ENCODE measurements around the gene SMYD5.

SMYD5 gene

DNA sequence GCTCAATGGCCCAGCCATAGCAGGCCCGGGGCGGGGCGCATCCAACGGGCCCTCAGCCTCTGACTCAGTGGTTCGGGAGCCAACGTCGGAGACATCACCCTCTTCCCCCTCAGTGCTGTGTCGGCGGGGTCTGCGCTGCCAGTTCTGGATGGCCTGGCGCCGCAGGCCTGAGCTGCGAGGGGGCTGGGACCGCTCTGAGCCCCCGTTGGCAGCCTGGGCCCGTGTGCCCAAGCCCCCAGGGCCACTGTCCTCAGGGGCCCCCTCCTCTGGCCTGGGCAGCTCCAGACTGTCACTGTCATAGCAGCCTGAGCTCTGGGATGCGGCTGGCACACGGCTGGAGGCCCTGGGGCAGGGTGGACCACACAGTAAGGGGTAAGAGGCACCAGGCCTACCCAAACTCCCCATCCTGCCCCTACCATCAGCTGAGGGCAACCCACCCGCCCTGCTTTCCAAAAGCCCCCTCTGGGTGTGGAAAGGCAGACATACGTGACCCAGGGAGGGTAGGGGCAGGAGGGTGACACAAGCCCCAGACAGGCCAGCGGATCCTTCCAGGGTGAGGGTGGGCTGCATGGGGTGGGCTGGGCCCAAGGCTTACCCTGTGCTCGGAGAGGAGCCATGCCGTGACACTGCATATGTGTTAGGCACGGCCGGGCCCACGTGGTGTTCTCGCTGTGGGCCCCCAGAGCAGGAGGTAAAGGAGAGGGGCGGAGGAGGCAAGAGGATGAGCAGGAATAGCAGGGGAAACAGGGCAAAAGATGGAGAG lies 51.4 kb downstream of the SMYD5 start:
- Mint-ChIP-seq H3K27ac (no peak overlapping the region), H3K27me3 (peaks cover 0 to under 1% of the 10 kb centered on the region in 2 donors), H3K4me1 (peaks cover 12 to 16% of the 10 kb centered on the region in 2 donors), H3K9me3 (no peaks in the 10 kb centered on the region), H3K4me3 (no peak overlapping the region), H3K36me3 (peaks cover 37 to 39% of the 10 kb centered on the region in 2 donors)
- DNase-seq (no peak), ATAC-seq (replicated peaks) (no peak)

DNA sequence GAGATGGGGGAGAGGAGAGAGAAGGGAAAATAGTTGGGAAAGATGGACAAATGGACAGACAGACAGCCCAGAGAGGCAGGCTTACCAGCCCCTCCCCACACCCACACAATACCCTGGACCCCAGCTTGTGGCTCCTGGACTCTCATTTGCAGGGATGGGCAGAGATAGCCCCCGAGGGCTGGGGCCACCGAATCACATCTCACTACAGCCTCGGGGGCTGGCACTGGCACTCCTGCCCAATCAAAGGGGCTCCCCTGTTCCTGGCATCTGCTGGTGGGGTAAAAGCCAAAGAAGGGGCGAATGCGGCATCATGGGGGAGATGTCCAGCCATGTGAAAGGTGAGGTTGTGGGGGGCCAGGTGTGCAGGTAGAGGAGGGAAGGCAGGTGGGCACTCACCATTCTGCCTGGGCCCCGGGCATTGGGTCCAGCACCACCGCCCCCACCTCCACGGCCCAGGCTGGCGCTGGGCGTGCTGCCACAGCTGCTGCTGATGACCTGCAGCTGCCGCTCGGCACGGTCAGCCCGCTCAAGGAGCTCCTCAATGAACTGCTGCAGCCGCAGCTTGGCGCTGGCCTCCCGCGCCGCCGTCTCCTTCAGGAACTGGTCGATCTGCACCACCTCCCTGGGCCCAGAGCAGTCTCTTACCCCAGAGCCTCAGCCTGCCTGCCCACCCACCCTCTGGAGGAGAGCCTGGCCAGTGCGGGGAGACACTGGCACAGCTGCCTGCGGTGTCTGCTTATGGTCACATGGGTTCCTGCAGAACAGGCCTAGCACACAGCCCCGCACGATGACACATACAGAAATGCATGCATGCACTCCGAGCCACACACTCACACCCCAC lies 52.2 kb downstream of the SMYD5 start:
- Mint-ChIP-seq H3K36me3 (peaks cover 42 to 47% of the 10 kb centered on the region in 2 donors), H3K4me3 (no peak overlapping the region), H3K9me3 (no peaks in the 10 kb centered on the region), H3K27me3 (peaks cover 0 to 7% of the 10 kb centered on the region in 2 donors), H3K4me1 (peaks cover 18 to 23% of the 10 kb centered on the region in 2 donors), H3K27ac (no peak overlapping the region)
- ATAC-seq (replicated peaks) (no peak), DNase-seq (no peak)

DNA sequence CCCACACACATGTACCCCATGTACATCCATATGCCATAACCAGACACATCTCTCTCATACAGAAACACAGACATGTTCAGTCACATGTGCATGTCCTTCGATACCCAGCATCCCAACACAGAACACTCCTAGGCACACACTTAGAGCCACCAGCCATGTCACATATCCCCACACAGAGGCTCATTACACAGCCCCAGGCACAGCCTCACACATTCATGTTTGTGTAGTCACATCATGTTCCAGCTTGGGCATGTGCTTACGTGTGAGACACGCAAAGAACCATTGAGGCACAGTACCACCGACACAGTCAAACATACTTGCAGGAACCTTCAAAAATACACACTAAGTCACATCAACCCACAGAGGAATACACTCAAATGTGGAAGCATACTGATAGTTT lies 53.0 kb downstream of the SMYD5 start:
- ATAC-seq (replicated peaks), result no peak
- no peak overlapping the region for H3K4me3 Mint-ChIP-seq
- H3K9me3 Mint-ChIP-seq, result no peaks in the 10 kb centered on the region

DNA sequence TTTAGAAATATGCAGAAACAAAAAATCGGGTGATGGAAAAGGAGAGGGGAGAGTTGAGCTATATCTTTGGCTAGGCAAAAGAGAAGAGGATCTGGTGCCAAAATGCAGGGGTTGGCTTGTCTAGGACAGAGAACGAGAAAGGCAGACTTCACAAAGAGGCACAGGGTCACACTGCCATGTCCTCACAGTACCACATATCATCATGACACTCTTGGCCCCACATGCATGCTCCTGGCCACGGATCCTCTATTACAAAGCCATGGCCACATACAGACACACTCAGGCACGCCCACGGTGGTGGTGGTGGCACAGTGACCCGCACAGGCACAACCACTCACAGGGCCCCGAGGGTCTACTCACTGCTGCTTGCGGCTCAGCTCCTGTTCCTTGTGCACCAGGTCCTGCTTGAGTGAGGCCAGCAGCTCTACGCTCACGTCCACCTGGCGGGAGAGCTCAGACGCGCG lies 54.4 kb downstream of the SMYD5 start:
- no peak overlapping the region for H3K27ac Mint-ChIP-seq
- no peak for DNase-seq
- H3K9me3 Mint-ChIP-seq, result no peaks in the 10 kb centered on the region
- H3K27me3 Mint-ChIP-seq, result peaks cover 0 to 7% of the 10 kb centered on the region in 2 donors
- H3K36me3 Mint-ChIP-seq, result peaks cover 44 to 53% of the 10 kb centered on the region in 2 donors
- no peak for ATAC-seq (replicated peaks)
- H3K4me3 Mint-ChIP-seq, result peak overlapping the region in 1 of 2 donors; percentile 14
- peaks cover 18 to 23% of the 10 kb centered on the region in 2 donors for H3K4me1 Mint-ChIP-seq

More for the DNA sequence above, 53.0 kb downstream of the SMYD5 start:
- peaks cover 0 to 7% of the 10 kb centered on the region in 2 donors for H3K27me3 Mint-ChIP-seq
- no peak overlapping the region for H3K27ac Mint-ChIP-seq
- H3K36me3 Mint-ChIP-seq, result peaks cover 48 to 54% of the 10 kb centered on the region in 2 donors
- peaks cover 18 to 23% of the 10 kb centered on the region in 2 donors for H3K4me1 Mint-ChIP-seq
- DNase-seq, result no peak

DNA sequence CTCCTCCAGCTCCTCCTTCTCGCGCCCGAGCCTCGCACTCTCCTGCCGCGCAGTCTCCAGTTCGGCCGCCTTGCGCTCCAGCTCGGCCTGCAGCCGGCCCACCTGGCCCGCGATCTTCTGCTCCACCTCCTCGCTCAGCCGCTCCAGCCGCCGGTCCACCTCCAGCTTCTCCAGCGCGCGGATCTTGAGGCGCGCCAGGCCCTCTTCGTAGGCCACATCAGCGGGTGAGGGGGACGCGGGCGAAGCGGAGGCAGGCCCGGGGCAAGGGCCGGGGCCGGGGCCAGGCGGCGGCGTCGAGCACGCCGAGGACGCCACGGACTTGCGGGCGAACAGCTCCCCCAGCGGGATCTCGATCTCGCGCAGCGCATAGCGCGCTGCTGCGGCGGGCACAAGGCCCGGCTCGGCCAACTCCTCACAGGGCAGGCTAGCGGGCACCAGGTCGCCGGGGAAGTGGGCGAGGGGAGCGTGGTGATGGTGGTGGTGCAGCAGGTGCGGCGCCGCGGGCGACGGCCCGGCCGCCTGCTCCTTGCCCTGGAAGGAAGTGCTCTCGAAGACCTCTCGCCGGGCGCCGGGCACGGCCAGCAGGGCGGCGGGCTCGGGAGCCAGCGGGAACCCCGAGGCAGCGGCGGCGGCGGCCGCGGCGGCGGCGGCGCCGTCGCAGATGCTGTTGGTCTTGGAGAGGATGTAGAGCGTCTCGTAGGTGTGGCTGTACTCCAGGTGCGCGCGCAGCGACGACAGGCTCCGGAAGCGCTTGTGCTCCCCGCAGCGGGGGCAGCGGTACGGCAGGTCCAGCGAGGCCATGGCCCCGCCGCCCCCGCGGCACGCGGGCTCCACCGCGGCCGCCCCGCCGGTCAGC lies 55.0 kb downstream of the SMYD5 start:
- DNase-seq (peak; percentile 32), ATAC-seq (replicated peaks) (peak; percentile 90 to 91)
- H3K36me3 Mint-ChIP-seq, result peaks cover 41 to 53% of the 10 kb centered on the region in 2 donors
- H3K4me1 Mint-ChIP-seq, result peaks cover 20 to 27% of the 10 kb centered on the region in 2 donors
- H3K9me3 Mint-ChIP-seq, result no peaks in the 10 kb centered on the region
- H3K27ac Mint-ChIP-seq, result no peak overlapping the region
- peak overlapping the region; percentile 22 to 58 for H3K4me3 Mint-ChIP-seq
- H3K27me3 Mint-ChIP-seq, result peaks cover 0 to 7% of the 10 kb centered on the region in 2 donors

- Mint-ChIP-seq H3K27me3 (peaks cover 0 to 7% of the 10 kb centered on the region in 2 donors), H3K36me3 (peaks cover 41 to 50% of the 10 kb centered on the region in 2 donors), H3K9me3 (no peaks in the 10 kb centered on the region), H3K4me1 (peaks cover 20 to 28% of the 10 kb centered on the region in 2 donors), H3K27ac (no peak overlapping the region), H3K4me3 (peak overlapping the region; percentile 47 to 50)
- ATAC-seq (replicated peaks) (peak; percentile 16 to 26), DNase-seq (no peak)
These were observed 55.8 kb downstream of the SMYD5 start for GRCh38 chr2:73269686-73270465.

GRCh38 chr2:73272270-73272669 lies 58.2 kb downstream of the SMYD5 start:
- no peak for DNase-seq
- ATAC-seq (replicated peaks), result no peak
- Mint-ChIP-seq H3K9me3 (no peaks in the 10 kb centered on the region), H3K27ac (no peak overlapping the region), H3K36me3 (peaks cover 45 to 54% of the 10 kb centered on the region in 2 donors), H3K27me3 (peaks cover 0 to 7% of the 10 kb centered on the region in 2 donors), H3K4me3 (no peak overlapping the region), H3K4me1 (peaks cover 17 to 28% of the 10 kb centered on the region in 2 donors)
